ENCODE results near the gene SEZ6. TPM values are rescaled to one million over a fixed set of nuclear protein-coding genes. Genes with fewer than 3 reads are reported as not detected.
A peak's percentile ranks its signal among the peaks of the same experiment; 100 is the strongest.

SEZ6 gene
- polyA plus RNA-seq, 3 donors: 0.17 to 0.33 (median 0.18) TPM

GRCh38 chr17:28948873-28949184 is 57.0 kb downstream of the SEZ6 start:
- H3K4me3 ChIP-seq (replicated peaks in 1 of 3; ENCODE audit: low read depth in 2 of 3, low read length in 3 of 3): peak overlapping the region; percentile 79 to 98 (median 80)
- peaks cover 31 to 35% of the 10 kb centered on the region in 2 donors for H3K4me1 ChIP-seq (ENCODE audit: control insufficient read depth in 1 of 2, insufficient read depth in 2 of 2, low read length in 2 of 2)
- H3K36me3 ChIP-seq (replicated peaks in 1 of 2; ENCODE audit: control insufficient read depth in 1 of 2, insufficient read depth in 2 of 2, low read length in 2 of 2): peaks cover 15 to 28% of the 10 kb centered on the region in 2 donors
- peaks cover 44% of the 10 kb centered on the region for H4K20me1 ChIP-seq (ENCODE audit: insufficient read depth, low read length)
- 5% methylated on average over 11 of the region's 15 CpGs for WGBS (ENCODE audit: insufficient coverage)
- no peaks in the 10 kb centered on the region for H3K27me3 ChIP-seq (ENCODE audit: control insufficient read depth in 2 of 2, insufficient read depth in 2 of 2, low read length in 2 of 2)
- H3K9ac ChIP-seq (ENCODE audit: insufficient read depth, low read length, poor library complexity, severe bottlenecking): peak overlapping the region; percentile 86
- peaks cover 74% of the 10 kb centered on the region for H3K79me2 ChIP-seq (ENCODE audit: insufficient read depth, low read length)
- Mint-ChIP-seq H3K27ac (peak overlapping the region; percentile 93 to 97 (median 95)), H3K36me3 (peaks cover 28 to 36% of the 10 kb centered on the region in 2 donors), H3K9me3 (no peaks in the 10 kb centered on the region), H3K4me1 (peaks cover 23% of the 10 kb centered on the region), H3K27me3 (ENCODE audit: low read depth in 3 of 3) (peaks cover 0 to 1% (median 0%) of the 10 kb centered on the region in 3 donors), H3K4me3 (peak overlapping the region in 1 of 2 donors; percentile 96)
- no peak for TF ChIP-seq CTCF (IDR thresholded peaks at IDR 0.05)
- H2AFZ ChIP-seq (ENCODE audit: insufficient read depth, low read depth, low read length, poor library complexity, severe bottlenecking): peak overlapping the region; percentile 79
- intact Hi-C loops (cut with micrococcal nuclease): loop anchor here in 1 of 2 donors (2.0 kb wide), 1 partner anchor 22 kb away; no protein-coding TSS in a partner anchor
- H3K9me3 ChIP-seq (replicated peaks in 1 of 2; ENCODE audit: control insufficient read depth in 1 of 2, insufficient read depth in 1 of 2, low read length in 2 of 2): no peaks in the 10 kb centered on the region
- no peak for DNase-seq
- H3K27ac ChIP-seq (ENCODE audit: low read depth in 1 of 2, low read length in 2 of 2): peak overlapping the region; percentile 85 to 92
- H3K4me2 ChIP-seq (replicated peaks; ENCODE audit: extremely low read depth, low read length, poor library complexity, severe bottlenecking): peak overlapping the region; percentile 90

GRCh38 chr17:28948342-28948741 is 57.5 kb downstream of the SEZ6 start:
- Histone ChIP-seq H3K4me2 (replicated peaks; ENCODE audit: extremely low read depth, low read length, poor library complexity, severe bottlenecking) (peak overlapping the region; percentile 90), H3K36me3 (replicated peaks in 1 of 2; ENCODE audit: control insufficient read depth in 1 of 2, insufficient read depth in 2 of 2, low read length in 2 of 2) (peaks cover 19 to 33% of the 10 kb centered on the region in 2 donors), H3K9ac (ENCODE audit: insufficient read depth, low read length, poor library complexity, severe bottlenecking) (peak overlapping the region; percentile 86), H4K20me1 (ENCODE audit: insufficient read depth, low read length) (peaks cover 49% of the 10 kb centered on the region), H3K27me3 (ENCODE audit: control insufficient read depth in 2 of 2, insufficient read depth in 2 of 2, low read length in 2 of 2) (no peaks in the 10 kb centered on the region), H3K27ac (ENCODE audit: low read depth in 1 of 2, low read length in 2 of 2) (peak overlapping the region; percentile 85 to 92), H3K4me3 (replicated peaks in 1 of 3; ENCODE audit: low read depth in 2 of 3, low read length in 3 of 3) (peak overlapping the region; percentile 79 to 98 (median 80)), H3K79me2 (ENCODE audit: insufficient read depth, low read length) (peaks cover 79% of the 10 kb centered on the region), H3K9me3 (replicated peaks in 1 of 2; ENCODE audit: control insufficient read depth in 1 of 2, insufficient read depth in 1 of 2, low read length in 2 of 2) (no peaks in the 10 kb centered on the region), H3K4me1 (ENCODE audit: control insufficient read depth in 1 of 2, insufficient read depth in 2 of 2, low read length in 2 of 2) (peaks cover 28 to 32% of the 10 kb centered on the region in 2 donors), H2AFZ (ENCODE audit: insufficient read depth, low read depth, low read length, poor library complexity, severe bottlenecking) (peak overlapping the region; percentile 79)
- intact Hi-C loops (cut with micrococcal nuclease): loop anchor here in 1 of 2 donors (2.0 kb wide), 1 partner anchor 22 kb away; no protein-coding TSS in a partner anchor
- Mint-ChIP-seq H3K27me3 (ENCODE audit: low read depth in 3 of 3) (no peaks in the 10 kb centered on the region), H3K27ac (peak overlapping the region; percentile 93 to 97 (median 95)), H3K4me1 (peaks cover 23% of the 10 kb centered on the region), H3K36me3 (peaks cover 32 to 41% of the 10 kb centered on the region in 2 donors), H3K4me3 (peak overlapping the region in 1 of 2 donors; percentile 96), H3K9me3 (no peaks in the 10 kb centered on the region)
- DNase-seq: no peak
- no peak for TF ChIP-seq CTCF (IDR thresholded peaks at IDR 0.05)
- 17% methylated on average over 3 of the region's 4 CpGs for WGBS (ENCODE audit: insufficient coverage)

Measured in CD14-positive monocyte (primary cell).